Muscle layer of colon (tissue), 2 donors: ENCODE measurements around the gene TACC3.

ENCODE experiments used
- H3K27ac ChIP-seq: one replicate; pipeline ENCODE4 v1.7.0; 2013; ENCODE audit warnings: low read depth, mild to moderate bottlenecking, low read length, moderate library complexity
- H3K27me3 ChIP-seq, 2 donors: one replicate each; pipeline ENCODE4 v1.7.0; 2013; ENCODE audit warnings: low read length in 2 of 2, mild to moderate bottlenecking in 2 of 2; ENCODE audit not compliant: insufficient read depth in 2 of 2, control insufficient read depth in 1 of 2
- H3K36me3 ChIP-seq: one replicate; pipeline ENCODE4 v1.7.0; 2013; ENCODE audit warnings: mild to moderate bottlenecking, low read length; ENCODE audit not compliant: insufficient read depth
- H3K4me1 ChIP-seq: one replicate; pipeline ENCODE4 v1.7.0; 2013; ENCODE audit warnings: mild to moderate bottlenecking, low read length; ENCODE audit not compliant: insufficient read depth
- H3K4me3 ChIP-seq, 2 donors: one replicate each; pipeline ENCODE4 v1.7.0; 2013; ENCODE audit warnings: low read length in 2 of 2, low read depth in 1 of 2, mild to moderate bottlenecking in 1 of 2, moderate library complexity in 1 of 2
- H3K9ac ChIP-seq: one replicate; pipeline ENCODE4 v1.7.0; 2013; ENCODE audit warnings: low read length
- H3K9me3 ChIP-seq: one replicate; pipeline ENCODE4 v1.7.0; 2013; ENCODE audit warnings: mild to moderate bottlenecking, low read length
- donor health status: abdominal sarcoma.
- donor health status: Adenocarcinoma of cecum.

The TACC3 gene

DNA sequence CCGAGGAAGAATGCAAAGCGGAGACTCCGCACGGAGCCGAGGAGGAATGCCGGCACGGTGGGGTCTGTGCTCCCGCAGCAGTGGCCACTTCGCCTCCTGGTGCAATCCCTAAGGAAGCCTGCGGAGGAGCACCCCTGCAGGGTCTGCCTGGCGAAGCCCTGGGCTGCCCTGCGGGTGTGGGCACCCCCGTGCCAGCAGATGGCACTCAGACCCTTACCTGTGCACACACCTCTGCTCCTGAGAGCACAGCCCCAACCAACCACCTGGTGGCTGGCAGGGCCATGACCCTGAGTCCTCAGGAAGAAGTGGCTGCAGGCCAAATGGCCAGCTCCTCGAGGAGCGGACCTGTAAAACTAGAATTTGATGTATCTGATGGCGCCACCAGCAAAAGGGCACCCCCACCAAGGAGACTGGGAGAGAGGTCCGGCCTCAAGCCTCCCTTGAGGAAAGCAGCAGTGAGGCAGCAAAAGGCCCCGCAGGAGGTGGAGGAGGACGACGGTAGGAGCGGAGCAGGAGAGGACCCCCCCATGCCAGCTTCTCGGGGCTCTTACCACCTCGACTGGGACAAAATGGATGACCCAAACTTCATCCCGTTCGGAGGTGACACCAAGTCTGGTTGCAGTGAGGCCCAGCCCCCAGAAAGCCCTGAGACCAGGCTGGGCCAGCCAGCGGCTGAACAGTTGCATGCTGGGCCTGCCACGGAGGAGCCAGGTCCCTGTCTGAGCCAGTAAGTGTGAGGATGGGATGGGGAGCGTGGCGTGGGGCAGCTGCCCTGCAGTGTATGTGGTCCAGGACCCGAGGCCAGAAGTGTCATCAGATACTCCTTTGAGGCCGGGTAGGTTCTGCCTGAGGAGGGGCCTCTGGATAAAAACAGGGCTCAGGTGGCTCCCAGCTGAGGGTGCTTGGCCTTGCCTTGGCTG, 7.0 kb downstream of the TACC3 start:
- Histone ChIP-seq H3K9me3 (no peaks in the 10 kb centered on the region), H3K4me3 (no peak overlapping the region), H3K9ac (no peak overlapping the region), H3K36me3 (no peaks in the 10 kb centered on the region), H3K27ac (no peak overlapping the region), H3K27me3 (no peaks in the 10 kb centered on the region), H3K4me1 (no peaks in the 10 kb centered on the region)

DNA sequence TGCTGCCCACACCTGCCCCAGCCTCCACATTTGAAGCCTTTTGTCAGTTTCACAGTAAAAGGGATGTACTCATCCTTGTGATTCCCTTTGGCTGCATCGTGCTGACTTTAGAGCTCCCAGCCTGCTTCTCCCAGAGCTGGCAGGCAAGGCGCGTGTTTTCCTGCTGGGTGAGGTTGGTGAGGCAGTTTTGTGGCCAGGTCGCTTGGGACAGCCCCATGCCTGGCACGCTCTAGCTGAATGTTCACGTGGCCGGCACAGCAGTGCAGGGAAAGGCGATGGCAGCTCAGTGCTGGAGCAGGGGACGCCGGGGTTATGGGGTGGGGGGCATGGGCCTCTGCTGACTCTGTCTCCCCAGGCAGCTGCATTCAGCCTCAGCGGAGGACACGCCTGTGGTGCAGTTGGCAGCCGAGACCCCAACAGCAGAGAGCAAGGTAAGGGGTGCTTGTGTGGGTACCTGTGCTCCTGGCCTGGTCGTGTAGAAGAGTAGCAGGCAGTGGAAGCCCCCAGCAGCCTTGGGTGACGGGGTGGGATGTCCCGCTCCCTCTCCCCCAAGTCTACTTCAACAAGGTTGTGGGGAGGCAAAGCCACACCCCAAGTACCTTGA, 9.3 kb downstream of the TACC3 start:
- Histone ChIP-seq H3K4me3 (no peak overlapping the region), H3K4me1 (no peaks in the 10 kb centered on the region), H3K9ac (no peak overlapping the region), H3K27me3 (no peaks in the 10 kb centered on the region), H3K27ac (no peak overlapping the region), H3K9me3 (no peaks in the 10 kb centered on the region), H3K36me3 (no peaks in the 10 kb centered on the region)

DNA sequence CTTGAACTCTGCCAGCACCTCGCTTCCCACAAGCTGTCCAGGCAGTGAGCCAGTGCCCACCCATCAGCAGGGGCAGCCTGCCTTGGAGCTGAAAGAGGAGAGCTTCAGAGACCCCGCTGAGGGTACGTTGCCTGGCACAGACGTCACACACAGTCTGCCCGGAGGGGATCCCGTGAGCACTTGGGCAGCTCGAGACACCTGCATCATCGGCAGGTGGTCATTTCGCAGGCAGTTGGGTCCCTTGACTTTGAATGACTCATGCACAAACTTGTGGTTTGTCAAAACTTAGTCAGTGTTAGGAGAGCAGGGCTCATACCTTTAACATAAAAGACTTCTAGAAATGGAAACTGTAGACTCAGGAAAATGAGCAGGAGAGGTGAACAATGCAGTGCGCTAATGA, 9.9 kb downstream of the TACC3 start:
- no peaks in the 10 kb centered on the region for H3K27me3 ChIP-seq
- H3K4me1 ChIP-seq: no peaks in the 10 kb centered on the region
- H3K4me3 ChIP-seq: no peak overlapping the region
- H3K9ac ChIP-seq: no peak overlapping the region
- no peaks in the 10 kb centered on the region for H3K36me3 ChIP-seq
- no peaks in the 10 kb centered on the region for H3K9me3 ChIP-seq
- H3K27ac ChIP-seq: no peak overlapping the region

GRCh38 chr4:1732911-1733310, 11.6 kb downstream of the TACC3 start:
- Histone ChIP-seq H3K9ac (no peak overlapping the region), H3K36me3 (peaks cover 2% of the 10 kb centered on the region), H3K27ac (no peak overlapping the region), H3K27me3 (no peaks in the 10 kb centered on the region), H3K4me3 (no peak overlapping the region), H3K9me3 (no peaks in the 10 kb centered on the region), H3K4me1 (no peaks in the 10 kb centered on the region)

DNA sequence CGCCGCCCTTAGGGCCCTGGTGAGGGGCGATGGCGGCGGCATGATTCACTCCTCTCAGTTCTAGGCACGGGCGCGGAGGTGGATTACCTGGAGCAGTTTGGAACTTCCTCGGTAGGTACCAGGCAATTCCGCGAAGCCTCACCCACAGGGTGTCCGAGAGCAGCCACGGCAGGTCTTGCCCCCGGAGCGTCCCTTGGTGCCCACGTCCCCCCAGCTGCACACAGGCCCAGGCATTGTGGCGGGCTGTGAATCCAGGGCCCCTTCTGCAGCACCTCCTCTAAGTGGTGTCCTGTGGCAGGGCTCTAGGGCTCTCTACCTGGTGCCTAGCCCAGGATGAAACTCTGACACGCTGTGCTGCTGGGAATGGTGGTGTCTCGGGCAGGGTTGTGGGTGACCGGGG, 13.9 kb downstream of the TACC3 start:
- Histone ChIP-seq H3K36me3 (peaks cover 6% of the 10 kb centered on the region), H3K4me1 (no peaks in the 10 kb centered on the region), H3K27ac (no peak overlapping the region), H3K9me3 (peaks cover 5% of the 10 kb centered on the region), H3K27me3 (no peaks in the 10 kb centered on the region), H3K4me3 (no peak overlapping the region), H3K9ac (no peak overlapping the region)

DNA sequence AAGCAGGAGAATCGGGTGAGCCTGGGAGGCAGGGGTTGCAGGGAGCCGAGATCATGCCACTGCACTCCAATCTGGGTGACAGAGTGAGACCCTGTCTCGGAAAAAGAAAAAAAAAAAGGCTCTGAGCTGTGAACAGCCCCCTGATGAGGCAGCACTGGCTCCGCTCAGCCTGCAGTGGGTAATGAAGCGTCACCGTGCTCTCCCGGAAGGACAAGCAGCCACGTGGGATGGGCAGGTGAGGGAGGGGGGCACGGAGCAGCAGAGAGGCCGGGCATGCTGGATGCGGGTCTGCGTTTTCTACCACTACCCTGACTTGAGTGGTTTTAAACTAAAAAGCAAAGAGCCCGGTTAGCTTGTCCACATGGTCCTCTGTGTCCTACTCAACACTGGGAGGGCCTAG, 15.5 kb downstream of the TACC3 start:
- H3K4me3 ChIP-seq: no peak overlapping the region
- H3K9me3 ChIP-seq: peaks cover 5% of the 10 kb centered on the region
- H3K27me3 ChIP-seq: no peaks in the 10 kb centered on the region
- peaks cover 6% of the 10 kb centered on the region for H3K36me3 ChIP-seq
- no peaks in the 10 kb centered on the region for H3K4me1 ChIP-seq
- no peak overlapping the region for H3K9ac ChIP-seq
- no peak overlapping the region for H3K27ac ChIP-seq

GRCh38 chr4:1737666-1738065, 16.3 kb downstream of the TACC3 start:
- Histone ChIP-seq H3K36me3 (peaks cover 6% of the 10 kb centered on the region), H3K27ac (no peak overlapping the region), H3K4me3 (no peak overlapping the region), H3K9ac (no peak overlapping the region), H3K4me1 (no peaks in the 10 kb centered on the region), H3K9me3 (peaks cover 5% of the 10 kb centered on the region), H3K27me3 (no peaks in the 10 kb centered on the region)

- Histone ChIP-seq H3K27ac (no peak overlapping the region), H3K9me3 (peaks cover 5% of the 10 kb centered on the region), H3K36me3 (peaks cover 6% of the 10 kb centered on the region), H3K9ac (no peak overlapping the region), H3K27me3 (no peaks in the 10 kb centered on the region), H3K4me3 (no peak overlapping the region), H3K4me1 (no peaks in the 10 kb centered on the region)
Observed at GRCh38 chr4:1738410-1738809, 17.1 kb downstream of the TACC3 start.

- H3K4me3 ChIP-seq: no peak overlapping the region
- H3K27ac ChIP-seq: no peak overlapping the region
- peaks cover 5% of the 10 kb centered on the region for H3K9me3 ChIP-seq
- no peak overlapping the region for H3K9ac ChIP-seq
- H3K27me3 ChIP-seq: no peaks in the 10 kb centered on the region
- H3K36me3 ChIP-seq: peaks cover 6% of the 10 kb centered on the region
- H3K4me1 ChIP-seq: no peaks in the 10 kb centered on the region
Observed at GRCh38 chr4:1739358-1739757, 18.0 kb downstream of the TACC3 start.

DNA sequence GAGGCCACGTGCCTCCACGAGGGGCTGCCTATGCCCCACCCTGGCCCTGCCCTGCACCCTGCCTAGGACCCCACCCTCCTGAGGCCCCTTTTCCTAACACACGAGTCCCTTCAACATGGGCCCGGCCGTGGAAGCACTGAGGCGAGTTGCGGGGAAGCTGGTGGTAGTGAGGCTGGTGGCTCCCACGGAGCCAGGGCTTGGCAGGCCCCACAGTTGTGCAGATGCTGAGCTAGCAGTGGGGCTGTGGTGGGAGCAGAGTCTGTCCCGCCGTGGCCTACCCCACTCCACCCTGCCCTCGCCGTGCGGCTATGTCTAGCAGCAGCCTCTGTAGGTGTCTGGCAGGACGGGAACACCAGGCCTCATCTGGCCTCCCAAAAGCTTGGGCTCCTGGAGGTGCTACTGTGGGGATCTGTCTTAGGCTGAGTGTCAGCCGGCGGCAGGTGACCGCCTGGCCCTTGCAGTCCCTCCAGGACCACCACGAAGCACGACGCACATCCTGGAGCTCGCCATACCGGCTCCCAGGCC, 18.8 kb downstream of the TACC3 start:
- Histone ChIP-seq H3K4me1 (no peaks in the 10 kb centered on the region), H3K9me3 (peaks cover 5% of the 10 kb centered on the region), H3K4me3 (no peak overlapping the region), H3K27me3 (no peaks in the 10 kb centered on the region), H3K9ac (no peak overlapping the region), H3K27ac (no peak overlapping the region), H3K36me3 (peaks cover 6% of the 10 kb centered on the region)

DNA sequence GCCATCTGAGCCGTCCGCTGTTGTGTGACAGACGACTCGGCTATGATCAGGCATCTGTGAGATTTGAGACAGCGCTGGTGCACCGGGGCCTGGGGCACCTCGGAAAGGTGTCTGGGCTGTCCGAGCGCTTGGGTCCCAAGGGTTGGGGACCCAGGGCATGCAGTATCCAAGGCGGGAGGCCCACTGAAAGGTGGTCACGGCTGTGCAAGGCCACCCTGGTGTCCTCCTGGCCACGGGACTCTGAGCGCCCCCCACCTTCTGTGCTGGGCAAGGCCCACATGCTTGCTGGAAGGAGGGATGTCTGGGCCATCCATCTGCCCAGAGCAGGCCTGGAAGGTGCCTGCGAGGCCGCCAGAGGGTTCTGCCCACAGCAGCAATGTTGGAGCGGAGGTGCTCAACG, 19.9 kb downstream of the TACC3 start:
- H3K4me3 ChIP-seq: no peak overlapping the region
- no peaks in the 10 kb centered on the region for H3K27me3 ChIP-seq
- H3K27ac ChIP-seq: no peak overlapping the region
- H3K9me3 ChIP-seq: peaks cover 5% of the 10 kb centered on the region
- H3K4me1 ChIP-seq: no peaks in the 10 kb centered on the region
- H3K36me3 ChIP-seq: peaks cover 6% of the 10 kb centered on the region
- H3K9ac ChIP-seq: no peak overlapping the region
